ENCODE data around the gene PIM2. TPM values are rescaled to one million over a fixed set of nuclear protein-coding genes. Genes with fewer than 3 reads are reported as not detected.

The PIM2 gene
- total and polyA plus RNA-seq, 5 donors = 3.6 to 6.6 (median 5.0) TPM

DNA sequence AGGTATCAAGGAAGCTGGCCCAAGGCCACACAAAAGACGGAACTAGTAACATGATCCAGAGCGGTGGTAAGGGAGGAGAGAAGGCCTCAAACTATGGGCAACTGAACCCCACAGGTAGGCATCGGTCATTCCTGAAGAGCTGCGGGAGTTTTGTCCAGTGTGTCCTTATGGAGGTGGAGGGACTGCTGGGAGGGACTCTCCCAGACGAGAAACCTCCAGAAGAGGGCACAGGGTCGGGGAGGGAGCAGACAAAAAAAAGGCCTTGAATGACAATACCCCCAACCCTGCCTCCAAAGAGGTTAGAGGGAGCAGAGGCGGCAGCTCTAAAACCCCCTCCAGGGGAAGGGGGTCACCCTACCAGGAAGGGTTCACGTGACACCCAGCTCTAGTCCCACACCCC lies 14.6 kb downstream of the PIM2 start:
- ATAC-seq = no peak
- 75% methylated on average over 8 of the region's 8 CpGs for WGBS
- intact Hi-C loops (cut with DNase I) = no loop called here
- Histone ChIP-seq H3K9me3 (ENCODE audit: control insufficient read depth, low read length) (no peaks in the 10 kb centered on the region), H3K4me1 (ENCODE audit: control insufficient read depth, insufficient read depth, low read length) (no peaks in the 10 kb centered on the region), H3K4me3 (ENCODE audit: low read length) (no peak overlapping the region), H3K27me3 (ENCODE audit: control insufficient read depth, insufficient read depth) (no peaks in the 10 kb centered on the region), H3K27ac (ENCODE audit: low read length) (no peak overlapping the region)
- DNase-seq = no peak

DNA sequence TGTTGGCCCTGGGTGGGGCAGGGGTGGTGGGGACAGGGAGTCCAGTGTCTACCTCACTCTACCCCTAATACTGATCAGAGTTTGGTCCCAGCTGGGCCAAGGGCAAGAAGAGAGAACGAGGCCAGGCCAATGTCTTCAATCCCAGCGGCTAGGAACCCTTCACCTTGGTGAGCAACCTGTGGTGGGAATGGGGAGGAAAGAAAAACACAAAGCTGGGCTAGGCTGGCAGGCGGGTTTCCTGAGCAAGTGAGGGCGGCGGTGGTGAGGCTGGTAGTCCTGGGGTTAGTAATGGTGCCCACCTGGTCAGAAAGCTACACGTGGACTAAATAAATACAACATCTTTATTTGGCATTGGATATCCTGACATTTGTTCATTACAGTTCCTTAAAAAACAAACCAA lies 15.5 kb downstream of the PIM2 start:
- no peak for ATAC-seq
- intact Hi-C loops (cut with DNase I) = no loop called here
- H3K27me3 ChIP-seq (ENCODE audit: control insufficient read depth, insufficient read depth) = no peaks in the 10 kb centered on the region
- no peaks in the 10 kb centered on the region for H3K9me3 ChIP-seq (ENCODE audit: control insufficient read depth, low read length)
- no peaks in the 10 kb centered on the region for H3K4me1 ChIP-seq (ENCODE audit: control insufficient read depth, insufficient read depth, low read length)
- H3K27ac ChIP-seq (ENCODE audit: low read length) = no peak overlapping the region
- H3K4me3 ChIP-seq (ENCODE audit: low read length) = no peak overlapping the region
- WGBS = 85% methylated on average over 6 of the region's 6 CpGs
- no peak for DNase-seq

DNA sequence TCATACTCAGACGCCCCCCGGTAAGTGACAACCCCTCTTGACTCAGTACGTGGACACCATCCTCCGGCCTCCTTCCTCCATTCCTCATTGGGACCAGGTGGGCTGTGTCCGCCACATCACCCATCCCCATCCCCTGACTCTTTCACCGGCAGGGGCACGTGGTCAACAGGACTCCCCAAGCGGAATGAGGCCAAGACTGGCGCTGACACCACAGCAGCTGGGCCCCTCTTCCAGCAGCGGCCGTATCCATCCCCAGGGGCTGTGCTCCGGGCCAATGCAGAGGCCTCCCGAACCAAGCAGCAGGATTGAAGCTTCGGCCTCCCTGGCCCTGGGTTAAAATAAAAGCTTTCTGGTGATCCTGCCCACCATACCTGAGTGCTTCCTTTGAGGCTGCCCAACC lies 16.0 kb downstream of the PIM2 start:
- no peaks in the 10 kb centered on the region for H3K27me3 ChIP-seq (ENCODE audit: control insufficient read depth, insufficient read depth)
- no peak for ATAC-seq
- no peak overlapping the region for H3K27ac ChIP-seq (ENCODE audit: low read length)
- no peaks in the 10 kb centered on the region for H3K4me1 ChIP-seq (ENCODE audit: control insufficient read depth, insufficient read depth, low read length)
- H3K9me3 ChIP-seq (ENCODE audit: control insufficient read depth, low read length) = no peaks in the 10 kb centered on the region
- H3K4me3 ChIP-seq (ENCODE audit: low read length) = no peak overlapping the region
- intact Hi-C loops (cut with DNase I) = no loop called here
- 78% methylated on average over 14 of the region's 14 CpGs for WGBS
- DNase-seq = no peak

DNA sequence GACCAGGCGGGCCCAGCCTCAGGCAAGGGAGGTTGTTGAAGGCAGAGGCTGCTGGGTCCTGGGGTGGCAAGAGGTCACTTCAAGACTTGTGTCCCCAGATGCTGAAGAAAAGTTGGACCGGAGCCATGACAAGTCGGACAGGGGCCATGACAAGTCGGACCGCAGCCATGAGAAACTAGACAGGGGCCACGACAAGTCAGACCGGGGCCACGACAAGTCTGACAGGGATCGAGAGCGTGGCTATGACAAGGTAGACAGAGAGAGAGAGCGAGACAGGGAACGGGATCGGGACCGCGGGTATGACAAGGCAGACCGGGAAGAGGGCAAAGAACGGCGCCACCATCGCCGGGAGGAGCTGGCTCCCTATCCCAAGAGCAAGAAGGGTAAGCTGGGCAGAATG lies 16.7 kb downstream of the PIM2 start:
- intact Hi-C loops (cut with DNase I) = no loop called here
- no peak overlapping the region for H3K4me3 ChIP-seq (ENCODE audit: low read length)
- 90% methylated on average over 20 of the region's 20 CpGs for WGBS
- no peak overlapping the region for H3K27ac ChIP-seq (ENCODE audit: low read length)
- H3K9me3 ChIP-seq (ENCODE audit: control insufficient read depth, low read length) = no peaks in the 10 kb centered on the region
- DNase-seq (no peak), ATAC-seq (no peak)
- no peaks in the 10 kb centered on the region for H3K4me1 ChIP-seq (ENCODE audit: control insufficient read depth, insufficient read depth, low read length)
- no peaks in the 10 kb centered on the region for H3K27me3 ChIP-seq (ENCODE audit: control insufficient read depth, insufficient read depth)

DNA sequence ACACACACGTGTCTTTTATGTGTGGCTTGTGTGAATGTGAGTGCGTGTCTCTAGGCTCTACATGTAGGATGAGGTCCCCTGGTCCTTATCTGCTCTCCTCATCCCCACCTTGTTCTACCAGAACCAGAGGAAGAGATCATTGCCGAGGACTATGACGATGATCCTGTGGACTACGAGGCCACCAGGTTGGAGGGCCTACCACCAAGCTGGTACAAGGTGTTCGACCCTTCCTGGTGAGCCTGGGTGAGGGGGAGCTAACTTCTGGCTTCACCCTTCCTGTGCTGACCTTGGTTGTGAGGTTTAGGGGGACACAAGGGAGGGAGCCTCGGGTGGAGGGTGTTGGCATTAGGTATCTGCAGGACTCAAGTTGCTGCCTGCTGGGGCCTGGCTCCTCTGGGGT lies 17.8 kb downstream of the PIM2 start:
- intact Hi-C loops (cut with DNase I) = no loop called here
- Histone ChIP-seq H3K4me3 (ENCODE audit: low read length) (no peak overlapping the region), H3K27me3 (ENCODE audit: control insufficient read depth, insufficient read depth) (no peaks in the 10 kb centered on the region), H3K4me1 (ENCODE audit: control insufficient read depth, insufficient read depth, low read length) (peaks cover 3% of the 10 kb centered on the region), H3K9me3 (ENCODE audit: control insufficient read depth, low read length) (no peaks in the 10 kb centered on the region), H3K27ac (ENCODE audit: low read length) (no peak overlapping the region)
- WGBS = 91% methylated on average over 7 of the region's 7 CpGs
- ATAC-seq (no peak), DNase-seq (no peak)

DNA sequence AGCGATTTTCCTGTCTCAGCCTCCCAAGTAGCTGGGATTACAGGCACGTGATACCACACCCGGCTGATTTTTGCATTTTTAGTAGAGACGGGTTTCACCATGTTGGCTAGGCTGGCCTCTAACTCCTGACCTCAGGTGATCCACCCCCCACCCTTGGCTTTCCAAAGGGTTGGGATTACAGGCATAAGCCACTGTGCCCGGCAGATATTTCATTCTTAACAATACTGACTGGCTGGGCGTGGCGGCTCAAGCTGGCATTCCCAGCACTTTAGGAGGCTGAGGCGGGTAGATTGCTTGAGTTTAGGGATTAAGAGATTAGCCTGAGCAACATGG lies 19.8 kb downstream of the PIM2 start:
- intact Hi-C loops (cut with DNase I) = no loop called here
- Histone ChIP-seq H3K9me3 (ENCODE audit: control insufficient read depth, low read length) (no peaks in the 10 kb centered on the region), H3K4me3 (ENCODE audit: low read length) (no peak overlapping the region), H3K27me3 (ENCODE audit: control insufficient read depth, insufficient read depth) (no peaks in the 10 kb centered on the region), H3K4me1 (ENCODE audit: control insufficient read depth, insufficient read depth, low read length) (peaks cover 3% of the 10 kb centered on the region), H3K27ac (ENCODE audit: low read length) (no peak overlapping the region)
- ATAC-seq (no peak), DNase-seq (no peak)
- WGBS = 89% methylated on average over 8 of the region's 8 CpGs

DNA sequence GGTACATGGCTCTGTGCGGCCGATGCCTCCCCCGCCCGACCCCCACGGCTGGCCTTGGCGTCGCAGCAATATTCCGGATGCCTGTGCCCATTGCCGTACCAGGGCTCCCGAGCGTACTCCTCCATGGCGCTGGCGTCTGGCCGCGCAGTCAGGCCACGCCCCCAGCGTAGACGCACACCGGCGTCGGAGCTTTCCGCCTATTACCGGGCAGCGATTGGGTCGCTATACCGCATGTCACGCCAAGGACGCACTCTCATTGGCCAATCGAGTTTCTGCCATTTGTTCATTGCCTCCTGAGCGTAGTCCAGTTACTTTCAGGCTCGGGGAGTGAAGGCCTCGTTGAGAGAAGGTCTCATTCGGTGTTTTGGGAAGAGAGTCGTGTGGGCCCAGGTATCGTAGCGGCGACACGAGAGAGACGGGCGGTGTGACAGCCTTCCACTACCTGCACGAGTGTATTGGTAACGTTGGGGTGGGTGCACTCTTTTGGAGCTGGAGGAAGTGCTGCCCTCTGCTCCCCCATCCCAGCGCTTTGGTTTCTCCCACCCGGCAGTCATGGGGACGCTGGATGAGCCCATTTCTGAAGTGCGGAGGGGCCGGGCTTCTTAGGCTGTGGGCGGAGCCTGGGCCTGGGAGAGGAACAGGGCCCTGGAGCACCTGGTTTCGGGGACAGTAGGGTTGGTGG lies 21.1 kb downstream of the PIM2 start, which contains the start of the genes PQBP1 and TIMM17B:
PQBP1 (plus strand) TSS at position 306 of the 682 bp plus-strand sequence. CDS start 580 bp downstream, outside the sequence.
TIMM17B (minus strand) TSS at position 144 of the 682 bp plus-strand sequence; CDS start at position 125, 19 bp downstream.
- no peaks in the 10 kb centered on the region for H3K9me3 ChIP-seq (ENCODE audit: control insufficient read depth, low read length)
- DNase-seq (peak; percentile 90 to 95 (median 94)), ATAC-seq (peak; percentile 97)
- H3K4me3 ChIP-seq (ENCODE audit: low read length) = peak within 1 kb of the TSS; percentile 60
- no peaks in the 10 kb centered on the region for H3K27me3 ChIP-seq (ENCODE audit: control insufficient read depth, insufficient read depth)
- peak within 1 kb of the TSS; percentile 94 for H3K27ac ChIP-seq (ENCODE audit: low read length)
- under 1% methylated on average over 49 of the region's 49 CpGs for WGBS
- intact Hi-C loops (cut with DNase I) = no loop called here
- peaks cover 3% of the 10 kb centered on the region for H3K4me1 ChIP-seq (ENCODE audit: control insufficient read depth, insufficient read depth, low read length)

DNA sequence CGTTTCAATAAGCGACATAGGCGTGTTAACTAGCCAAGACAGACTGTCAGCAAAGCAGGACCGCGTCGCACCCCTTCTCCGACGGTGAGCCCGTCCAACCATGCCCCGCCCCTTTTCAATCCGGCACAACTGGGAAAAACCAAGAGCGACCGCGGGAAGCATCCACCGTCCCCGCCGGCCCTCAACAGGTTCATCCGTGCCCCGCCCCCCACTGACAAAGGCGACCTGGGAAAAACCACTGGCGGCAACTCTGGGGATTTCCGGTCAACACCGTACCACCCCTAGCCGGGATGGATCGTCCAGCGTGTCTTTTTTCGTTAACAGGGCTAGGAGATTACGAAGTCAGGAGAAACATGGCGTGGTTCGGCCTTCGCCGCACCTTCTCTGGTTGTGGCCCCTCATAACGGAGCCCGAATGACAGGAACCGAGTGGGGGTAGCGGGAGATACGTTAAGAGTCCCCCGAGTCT lies 21.6 kb downstream of the PIM2 start:
- Histone ChIP-seq H3K4me3 (ENCODE audit: low read length) (peak overlapping the region; percentile 60), H3K27ac (ENCODE audit: low read length) (peak overlapping the region; percentile 90), H3K9me3 (ENCODE audit: control insufficient read depth, low read length) (no peaks in the 10 kb centered on the region), H3K27me3 (ENCODE audit: control insufficient read depth, insufficient read depth) (no peaks in the 10 kb centered on the region), H3K4me1 (ENCODE audit: control insufficient read depth, insufficient read depth, low read length) (peaks cover 3% of the 10 kb centered on the region)
- WGBS = 1% methylated on average over 38 of the region's 38 CpGs
- DNase-seq (peak; percentile 77 to 89 (median 87)), ATAC-seq (peak; percentile 71 to 83)
- intact Hi-C loops (cut with DNase I) = no loop called here

DNA sequence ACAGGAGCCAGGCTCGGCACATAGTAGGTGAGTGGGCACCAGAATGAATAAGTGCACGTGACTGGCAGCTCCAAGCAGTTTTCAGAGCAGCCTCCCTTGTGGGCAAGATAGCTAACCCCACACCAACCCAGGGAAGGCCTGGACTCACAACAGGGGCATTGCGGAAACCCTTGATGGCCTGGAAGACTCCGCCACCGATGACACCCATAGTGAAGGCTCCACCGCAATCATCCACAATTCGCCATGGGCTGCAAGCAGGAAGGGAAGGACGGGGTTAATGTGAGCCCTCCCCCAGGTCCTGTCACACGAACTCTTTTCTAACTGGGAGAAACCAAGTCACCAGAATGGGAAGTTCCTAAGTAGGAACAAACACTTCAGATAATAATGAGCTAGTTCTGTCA lies 22.2 kb downstream of the PIM2 start:
- intact Hi-C loops (cut with DNase I) = no loop called here

DNA sequence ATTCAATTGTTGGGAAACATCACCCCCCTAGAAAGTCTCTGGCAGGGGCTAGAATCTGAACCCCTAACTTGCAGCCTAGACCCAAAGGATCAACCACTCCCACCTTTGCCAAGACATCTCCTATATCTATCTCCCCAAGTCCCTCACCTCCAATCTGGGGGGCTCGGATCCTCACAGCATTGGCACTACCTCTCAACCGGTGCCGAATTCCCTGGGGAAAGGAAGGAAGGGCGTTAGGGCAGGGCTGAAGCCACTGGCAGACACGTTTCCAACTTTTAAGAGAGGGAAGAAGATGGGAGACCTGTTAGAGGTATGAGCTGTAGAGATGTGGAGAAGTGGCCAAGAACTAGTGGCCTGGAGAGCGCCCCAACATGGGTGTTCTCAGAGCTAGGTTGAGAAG lies 23.9 kb downstream of the PIM2 start:
- no peaks in the 10 kb centered on the region for H3K9me3 ChIP-seq (ENCODE audit: control insufficient read depth, low read length)
- no peak overlapping the region for H3K27ac ChIP-seq (ENCODE audit: low read length)
- 77% methylated on average over 6 of the region's 6 CpGs for WGBS
- intact Hi-C loops (cut with DNase I) = no loop called here
- ATAC-seq (no peak), DNase-seq (no peak)
- peaks cover 3% of the 10 kb centered on the region for H3K4me1 ChIP-seq (ENCODE audit: control insufficient read depth, insufficient read depth, low read length)
- no peak overlapping the region for H3K4me3 ChIP-seq (ENCODE audit: low read length)
- H3K27me3 ChIP-seq (ENCODE audit: control insufficient read depth, insufficient read depth) = no peaks in the 10 kb centered on the region

More for the DNA sequence above, 22.2 kb downstream of the PIM2 start:
- Histone ChIP-seq H3K27ac (ENCODE audit: low read length) (peak overlapping the region; percentile 90), H3K27me3 (ENCODE audit: control insufficient read depth, insufficient read depth) (no peaks in the 10 kb centered on the region), H3K4me3 (ENCODE audit: low read length) (peak overlapping the region; percentile 60), H3K4me1 (ENCODE audit: control insufficient read depth, insufficient read depth, low read length) (peaks cover 3% of the 10 kb centered on the region), H3K9me3 (ENCODE audit: control insufficient read depth, low read length) (no peaks in the 10 kb centered on the region)
- no peak for ATAC-seq
- WGBS = 35% methylated on average over 9 of the region's 9 CpGs
- DNase-seq = no peak

DNA sequence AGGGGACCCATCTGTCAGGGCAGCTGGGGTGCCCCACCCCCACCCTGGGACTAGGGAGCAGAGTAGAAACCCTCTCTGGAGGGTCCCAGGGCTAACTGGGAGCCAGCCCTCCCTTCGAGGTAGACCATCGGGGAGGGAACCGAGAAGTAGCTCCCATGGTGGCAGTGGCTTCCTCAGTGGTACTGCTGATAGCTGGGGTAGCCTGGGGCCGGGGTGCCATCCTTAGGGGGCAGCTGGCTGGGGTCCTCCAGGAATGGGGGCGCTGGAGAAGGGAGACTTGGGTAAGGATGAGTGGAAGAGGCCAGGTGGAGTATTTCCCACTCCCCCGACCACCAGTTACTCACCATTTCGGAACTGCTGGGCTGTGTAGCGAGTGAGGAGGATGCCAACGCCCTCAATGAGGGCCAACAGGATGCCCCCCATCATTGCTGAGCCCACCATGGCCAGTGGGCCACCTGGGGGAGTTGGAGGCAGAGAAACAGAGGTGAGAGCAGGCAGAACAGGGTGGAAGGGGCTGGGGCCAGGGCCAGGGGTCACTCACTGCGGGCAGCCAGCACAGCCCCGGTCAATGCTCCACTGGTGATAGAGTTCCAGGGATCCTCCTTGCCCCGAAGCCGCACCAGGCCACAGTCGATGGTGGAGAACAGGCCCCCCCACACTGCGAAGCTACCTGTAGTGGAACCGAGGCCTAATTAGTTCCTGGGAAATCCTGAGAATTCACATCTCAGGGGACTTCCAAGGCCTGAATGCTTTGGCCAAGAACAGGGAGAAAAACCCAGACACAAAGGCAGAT lies 25.1 kb downstream of the PIM2 start:
- Histone ChIP-seq H3K4me3 (ENCODE audit: low read length) (no peak overlapping the region), H3K27ac (ENCODE audit: low read length) (no peak overlapping the region), H3K4me1 (ENCODE audit: control insufficient read depth, insufficient read depth, low read length) (peaks cover 3% of the 10 kb centered on the region), H3K27me3 (ENCODE audit: control insufficient read depth, insufficient read depth) (no peaks in the 10 kb centered on the region), H3K9me3 (ENCODE audit: control insufficient read depth, low read length) (no peaks in the 10 kb centered on the region)
- intact Hi-C loops (cut with DNase I) = no loop called here
- DNase-seq (peak in 1 of 3 donors; percentile 28), ATAC-seq (no peak)
- WGBS = 89% methylated on average over 16 of the region's 16 CpGs
